HG03097 (cell line): ENCODE results near the gene KRTAP12-2.
"Not testable (repeated sequence)": the region's sequence is repeated elsewhere in the genome, so short reads cannot be mapped to it uniquely, and the experiment has no call there.

Source experiments
- ATAC-seq: cut with Tn5 transposase; IDR thresholded peaks from one replicate; pipeline ENCODE4 v1.9.1; 2021; ENCODE audit not compliant: unreplicated experiment, low FRiP score

The KRTAP12-2 gene

DNA sequence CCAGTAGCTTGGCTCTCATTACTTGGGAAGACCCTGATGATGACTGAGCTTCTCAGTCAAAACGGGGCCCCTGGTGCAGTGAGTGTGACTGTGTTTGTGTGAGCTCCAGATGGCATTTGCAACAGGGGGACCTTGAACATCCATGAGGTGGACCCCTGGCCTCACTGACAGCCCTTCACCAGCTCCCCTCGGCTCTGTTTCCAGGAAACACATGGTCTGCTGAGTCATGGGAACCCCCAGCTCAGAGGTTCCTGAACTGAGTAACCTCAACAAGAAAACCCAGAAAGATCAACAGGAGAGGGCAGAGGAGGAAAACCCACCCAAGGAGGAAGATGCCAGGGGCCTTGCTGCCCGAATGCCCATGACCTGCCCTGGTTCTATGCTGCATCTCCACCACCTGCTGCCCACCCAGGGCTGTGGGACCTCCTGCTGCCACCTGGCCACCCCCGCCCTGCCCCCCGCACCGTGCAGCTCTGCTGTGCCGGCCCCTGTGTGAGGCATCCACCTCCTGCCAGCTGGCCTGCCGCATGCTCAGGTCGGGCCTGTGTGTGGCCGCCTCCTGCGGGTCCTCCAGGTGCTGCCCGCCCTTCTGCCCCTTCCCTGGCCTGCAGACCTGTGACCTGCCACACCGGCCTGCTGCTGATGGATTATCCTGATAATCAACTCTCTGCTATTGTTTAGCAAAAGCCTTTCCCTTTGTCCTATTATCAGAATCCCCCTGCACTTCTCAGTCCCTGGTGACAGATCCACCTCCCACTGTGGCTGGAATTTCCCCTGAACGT lies 19.5 kb upstream of the KRTAP12-2 start:
- ATAC-seq: no peak

DNA sequence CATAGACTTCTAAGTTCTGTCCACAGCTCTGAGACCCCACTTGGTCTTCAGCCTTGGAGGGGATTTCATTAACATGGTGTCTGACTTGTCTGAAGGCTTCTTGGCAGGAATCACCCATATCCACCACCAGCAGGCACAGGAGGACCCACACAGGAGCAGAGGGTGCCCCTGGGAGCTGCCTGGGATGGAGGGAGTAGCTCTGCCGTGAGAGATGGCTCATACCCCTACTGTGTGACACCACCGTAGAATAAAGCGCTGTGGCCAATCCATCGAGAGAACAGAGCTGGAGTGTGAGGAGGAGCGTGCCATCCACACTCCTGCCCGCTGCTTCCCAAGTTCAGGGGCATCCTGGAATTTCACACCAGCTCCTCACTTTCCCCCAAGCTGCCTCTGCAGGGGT lies 18.3 kb upstream of the KRTAP12-2 start:
- ATAC-seq: not testable (repeated sequence)

DNA sequence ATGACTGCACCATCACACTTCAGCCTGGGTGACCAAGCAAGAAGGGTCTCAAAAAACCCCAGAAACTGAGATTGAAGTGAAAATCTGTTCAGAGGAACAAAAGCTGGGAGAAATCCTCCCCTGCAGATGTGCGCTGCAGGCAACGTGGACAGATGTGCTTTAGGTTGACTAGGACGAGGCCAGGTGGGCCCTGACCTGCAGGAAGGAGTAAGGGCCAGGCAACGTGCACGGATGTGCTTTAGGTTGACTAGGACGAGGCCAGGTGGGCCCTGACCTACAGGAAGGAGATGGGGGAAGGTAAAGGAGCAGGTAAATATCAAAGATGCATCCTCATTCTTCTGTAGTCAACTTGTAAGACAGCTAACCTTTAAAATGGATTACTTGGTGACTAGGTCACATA lies 17.8 kb upstream of the KRTAP12-2 start:
- ATAC-seq: no peak

DNA sequence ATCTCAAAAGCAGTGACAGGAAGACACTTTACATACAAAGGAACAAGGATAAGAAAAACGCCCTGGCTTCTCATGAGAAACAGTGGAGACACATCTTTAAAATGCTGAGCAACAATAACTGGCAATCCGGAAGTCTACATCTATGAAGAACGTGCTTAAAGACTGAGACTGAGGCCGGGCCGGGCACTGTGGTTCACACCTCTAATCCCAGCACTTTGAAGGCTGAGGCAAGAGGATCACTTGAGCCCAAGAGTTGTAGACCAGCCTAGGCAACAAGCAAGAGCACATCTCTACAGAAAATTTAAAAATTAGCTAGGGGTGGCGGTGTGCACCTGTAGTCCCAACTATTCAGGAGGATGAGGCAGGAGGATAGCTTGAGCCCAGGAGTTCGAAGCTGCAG lies 17.4 kb upstream of the KRTAP12-2 start:
- no peak for ATAC-seq

GRCh38 chr21:44682580-44683151 lies 15.9 kb upstream of the KRTAP12-2 start:
- no peak for ATAC-seq

DNA sequence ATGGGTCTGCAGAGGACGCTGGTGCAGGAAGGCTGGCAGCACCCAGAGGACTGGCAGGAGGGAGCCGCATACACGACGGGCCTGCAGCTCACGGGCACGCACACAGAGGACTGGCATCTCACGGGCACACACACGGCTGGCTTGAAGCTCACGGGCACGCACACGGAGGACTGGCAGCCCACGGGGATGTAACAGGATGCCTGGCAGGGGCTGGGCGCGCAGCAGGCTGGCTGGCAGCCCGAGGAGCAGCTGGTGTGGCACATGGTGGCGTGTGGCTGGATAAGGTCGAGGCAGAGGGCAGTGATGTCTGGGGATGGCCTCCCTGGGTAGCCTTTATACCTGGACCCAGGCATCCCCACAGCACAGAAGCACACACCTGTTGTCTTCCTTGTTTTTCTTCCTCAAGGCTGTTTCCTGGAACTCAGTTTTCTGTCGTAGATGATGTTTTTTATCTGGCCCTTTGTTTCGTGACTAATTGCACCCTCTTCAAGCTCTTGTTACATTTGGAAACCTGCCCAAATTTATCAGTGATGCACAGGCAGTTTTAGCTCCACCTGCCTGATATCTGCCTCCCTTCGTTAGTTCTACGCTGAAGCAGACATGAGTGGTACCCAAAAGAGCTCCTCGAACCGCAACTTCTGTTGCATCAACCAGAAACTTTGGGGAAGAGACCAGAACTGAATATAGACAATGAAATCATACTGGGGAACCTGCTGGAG lies 15.3 kb upstream of the KRTAP12-2 start, which contains the start of gene KRTAP12-1:
TSS of gene KRTAP12-1 (minus strand) at position 303 of the 719 bp plus-strand sequence. CDS start at position 263, 40 bp downstream.
- ATAC-seq: no peak

- no peak for ATAC-seq
Observed at GRCh38 chr21:44681152-44681551, 14.4 kb upstream of the KRTAP12-2 start.

- no peak for ATAC-seq
Observed at GRCh38 chr21:44677881-44678280, 11.2 kb upstream of the KRTAP12-2 start.

DNA sequence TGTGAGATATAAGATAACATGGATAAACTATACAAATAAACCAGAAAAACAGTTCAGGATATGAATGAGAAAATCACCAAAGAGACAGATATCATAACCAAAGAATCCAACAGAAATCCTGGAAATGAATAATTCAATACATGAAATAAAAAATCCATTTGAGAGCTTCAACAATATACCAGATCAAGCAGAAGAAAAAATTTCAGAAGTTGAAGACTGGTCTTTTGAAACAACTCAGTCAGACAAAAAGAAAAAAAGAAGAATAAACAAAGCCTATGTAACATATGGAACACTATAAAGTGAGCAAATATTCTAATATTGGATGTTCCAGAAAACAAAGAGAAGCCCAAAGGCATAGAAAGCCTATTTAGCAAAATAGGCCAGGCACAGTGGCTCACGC lies 5.2 kb upstream of the KRTAP12-2 start:
- ATAC-seq: no peak

DNA sequence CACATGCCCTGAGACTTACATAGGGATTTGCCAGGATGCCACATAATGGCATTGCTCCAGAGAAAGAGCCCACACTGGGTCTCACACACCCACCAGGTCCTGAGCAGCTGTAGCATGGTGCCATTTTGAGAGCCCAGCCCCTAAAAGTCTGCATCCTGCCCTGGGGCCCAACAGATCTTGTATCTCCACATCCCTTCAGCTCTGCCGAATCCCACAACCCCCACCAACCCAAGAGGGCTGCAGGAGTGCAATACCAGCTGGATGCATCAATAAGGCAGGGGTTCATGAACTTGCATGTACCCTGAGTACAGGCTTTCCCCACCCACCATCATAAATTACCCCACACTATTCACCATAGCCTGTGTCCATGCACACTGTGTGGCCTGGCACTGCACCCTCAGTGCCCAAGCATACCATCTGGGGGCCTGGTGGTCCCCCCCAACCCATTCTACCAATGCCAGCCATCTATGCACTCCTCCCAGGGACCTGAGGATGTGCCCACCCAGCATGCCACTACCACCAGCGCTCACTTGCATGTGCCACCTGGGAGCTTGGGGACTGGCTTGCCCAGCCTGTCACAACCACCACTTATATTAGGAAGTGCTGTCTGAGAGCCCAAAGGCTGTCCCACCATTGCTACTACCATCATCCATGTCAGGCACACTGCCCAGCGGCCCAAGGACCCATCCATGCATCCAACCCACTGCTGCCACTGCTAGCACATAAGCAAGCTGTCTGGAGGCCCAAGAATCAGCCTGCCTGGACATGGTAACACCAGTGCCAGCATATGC lies 4.1 kb upstream of the KRTAP12-2 start:
- no peak for ATAC-seq

- ATAC-seq: no peak
Observed at GRCh38 chr21:44667612-44668011, 885 bp upstream of the KRTAP12-2 start.

DNA sequence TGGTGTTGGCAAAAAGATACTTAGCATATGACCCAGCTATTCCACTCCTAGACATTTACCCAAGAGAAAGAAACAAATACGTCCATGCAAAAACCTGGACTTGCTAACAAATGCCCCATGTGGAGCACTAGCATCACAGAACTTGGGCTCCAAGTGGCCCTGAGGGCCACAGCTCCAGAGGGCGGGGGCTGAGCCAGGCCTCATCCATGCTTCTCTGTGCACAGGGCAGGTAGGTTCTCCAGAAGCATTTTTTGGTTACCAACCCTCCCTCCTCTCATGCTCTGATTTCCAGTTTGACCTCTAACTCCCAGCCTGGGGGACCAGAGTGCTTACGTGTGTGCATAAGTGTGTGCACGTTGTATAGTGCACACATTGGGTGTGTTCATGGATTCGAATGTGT lies 2.0 kb downstream of the KRTAP12-2 start:
- ATAC-seq: no peak

- ATAC-seq: not testable (repeated sequence)
Observed at GRCh38 chr21:44661567-44661966, 5.2 kb downstream of the KRTAP12-2 start.

GRCh38 chr21:44658913-44659595 lies 7.7 kb downstream of the KRTAP12-2 start:
- ATAC-seq: no peak

- no peak for ATAC-seq
Observed at GRCh38 chr21:44658541-44658910, 8.2 kb downstream of the KRTAP12-2 start.

DNA sequence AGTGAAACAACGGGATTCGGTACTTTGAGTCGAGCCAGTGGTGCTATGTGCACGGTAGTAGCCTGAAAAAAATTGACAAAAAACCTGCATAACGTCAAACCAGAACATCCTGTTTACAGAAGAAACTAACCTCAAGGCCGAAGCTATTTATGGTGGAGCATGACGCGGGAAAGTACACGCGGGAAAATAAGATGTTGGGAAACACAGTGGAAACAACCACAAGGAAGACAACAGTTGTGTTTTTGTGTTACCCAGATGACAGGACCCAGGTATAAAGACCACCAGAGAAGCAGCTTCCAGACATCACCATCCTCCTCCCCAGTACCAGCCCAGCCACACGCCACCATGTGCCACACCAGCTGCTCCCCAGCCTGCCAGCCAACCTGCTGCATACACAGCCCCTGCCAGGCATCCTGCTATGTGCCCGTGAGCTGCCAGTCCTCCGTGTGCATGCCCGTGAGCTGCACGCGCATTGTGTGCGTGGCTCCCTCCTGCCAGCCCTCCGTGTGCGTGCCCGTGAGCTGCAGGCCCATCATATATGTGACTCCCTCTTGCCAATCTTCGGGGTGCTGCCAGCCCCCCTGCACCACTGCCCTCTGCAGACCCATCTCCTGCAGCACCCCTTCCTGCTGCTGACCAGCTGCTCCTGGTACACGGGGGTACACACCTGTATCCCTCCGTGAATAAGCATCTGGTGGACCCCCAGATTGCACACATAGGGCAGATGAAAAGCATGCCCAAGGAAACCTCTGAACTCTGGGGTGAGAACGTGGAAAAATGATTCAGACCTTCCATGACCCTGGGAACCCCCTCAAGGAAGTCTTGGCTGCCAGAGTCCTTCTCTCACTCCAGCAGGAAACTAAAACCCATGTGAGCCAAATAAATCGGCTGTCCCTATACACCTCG lies 8.8 kb downstream of the KRTAP12-2 start, which contains the start of gene KRTAP12-3:
TSS of gene KRTAP12-3 (plus strand) at position 298 of the 906 bp plus-strand sequence. CDS start at position 346, 48 bp downstream.
- no peak for ATAC-seq

DNA sequence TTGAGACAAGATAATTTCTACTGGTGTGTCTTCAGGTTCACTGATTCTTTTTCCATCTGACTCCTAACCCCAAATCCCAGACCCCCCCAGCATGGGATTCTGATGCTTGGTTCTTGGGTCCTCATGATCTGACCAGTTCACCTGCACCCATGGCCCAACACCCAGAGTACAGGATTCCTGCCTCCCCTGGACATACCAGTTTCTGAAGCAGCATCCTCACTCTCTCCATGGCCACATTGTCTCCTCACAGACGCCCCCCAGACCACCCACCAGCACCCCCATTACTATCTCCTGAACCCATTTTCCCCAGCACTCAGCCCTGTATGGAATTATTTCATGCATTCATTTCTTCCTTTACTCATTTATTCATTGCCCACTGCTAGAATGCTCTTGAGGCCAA lies 9.9 kb downstream of the KRTAP12-2 start:
- no peak for ATAC-seq

DNA sequence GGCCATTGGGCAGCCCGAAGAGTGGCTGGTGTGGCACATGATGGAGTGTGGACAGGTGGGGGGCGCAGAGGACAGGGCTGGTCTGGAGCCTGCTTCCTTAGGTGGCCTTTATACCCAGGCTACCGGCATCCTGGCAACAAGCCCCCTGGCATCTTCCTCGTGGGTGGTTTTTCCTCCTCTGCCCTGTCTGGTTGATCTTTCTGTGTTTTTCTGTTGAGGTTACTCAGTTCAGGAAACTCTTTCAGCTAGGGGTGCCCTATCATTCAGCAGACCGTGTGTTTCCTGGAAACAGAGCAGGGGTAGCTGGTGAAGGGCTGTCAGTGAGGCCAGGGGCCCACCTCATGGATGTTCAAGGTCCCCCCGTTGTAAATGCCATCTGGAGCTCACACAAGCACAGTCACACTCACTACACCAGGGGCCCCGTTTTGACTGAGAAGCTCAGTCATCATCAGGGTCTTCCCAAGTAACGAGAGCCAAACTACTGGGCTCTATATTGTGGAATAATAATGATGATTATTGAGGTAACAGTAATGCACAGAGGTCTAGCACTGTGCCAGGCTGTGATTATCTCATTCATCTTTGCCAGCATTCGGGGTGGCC lies 12.1 kb downstream of the KRTAP12-2 start, which contains the start of gene KRTAP12-4:
TSS of gene KRTAP12-4 (minus strand) at position 84 of the 600 bp plus-strand sequence. CDS start at position 39, 45 bp downstream.
- no peak for ATAC-seq
